22Rv1 (cell line): Measurements from ENCODE around the gene LOC128125822.

Source experiments
- H3K27ac ChIP-seq: fragments of 450-650 bp; 2 replicates; pipeline ENCODE4 v1.5.1; 2017
- ZFX ChIP-seq: fragments of 450-650 bp; IDR thresholded peaks from 2 replicates; pipeline ENCODE4 v1.6.1; 2017; ENCODE audit warnings: antibody characterized with exemption, borderline replicate concordance
- TF ChIP-seq, protein P1 (sequence below): fragments of 450-650 bp; IDR thresholded peaks from 2 replicates; pipeline ENCODE4 v1.5.1; 2017; ENCODE audit warnings: mild to moderate bottlenecking

Gene LOC128125822

DNA sequence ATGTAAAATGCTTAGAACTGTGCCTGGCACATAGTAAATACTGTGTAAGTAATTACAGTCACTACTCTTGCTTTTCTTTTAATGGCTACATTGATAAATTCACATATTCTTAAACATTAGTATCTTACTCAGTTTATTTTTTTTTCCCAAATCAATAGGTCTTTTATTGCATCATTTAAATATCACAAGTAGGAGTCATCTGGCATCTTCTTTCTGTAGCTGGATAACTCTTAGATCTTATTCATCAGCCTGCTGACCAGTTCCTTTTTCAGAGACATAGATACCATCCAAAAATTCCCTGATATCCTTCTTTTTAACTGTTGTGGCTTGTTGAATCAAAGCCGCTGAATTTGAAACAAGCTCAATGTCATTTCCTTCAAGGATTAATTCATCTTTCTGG lies 43.3 kb downstream of the LOC128125822 start:
- TF ChIP-seq, protein P1, sequence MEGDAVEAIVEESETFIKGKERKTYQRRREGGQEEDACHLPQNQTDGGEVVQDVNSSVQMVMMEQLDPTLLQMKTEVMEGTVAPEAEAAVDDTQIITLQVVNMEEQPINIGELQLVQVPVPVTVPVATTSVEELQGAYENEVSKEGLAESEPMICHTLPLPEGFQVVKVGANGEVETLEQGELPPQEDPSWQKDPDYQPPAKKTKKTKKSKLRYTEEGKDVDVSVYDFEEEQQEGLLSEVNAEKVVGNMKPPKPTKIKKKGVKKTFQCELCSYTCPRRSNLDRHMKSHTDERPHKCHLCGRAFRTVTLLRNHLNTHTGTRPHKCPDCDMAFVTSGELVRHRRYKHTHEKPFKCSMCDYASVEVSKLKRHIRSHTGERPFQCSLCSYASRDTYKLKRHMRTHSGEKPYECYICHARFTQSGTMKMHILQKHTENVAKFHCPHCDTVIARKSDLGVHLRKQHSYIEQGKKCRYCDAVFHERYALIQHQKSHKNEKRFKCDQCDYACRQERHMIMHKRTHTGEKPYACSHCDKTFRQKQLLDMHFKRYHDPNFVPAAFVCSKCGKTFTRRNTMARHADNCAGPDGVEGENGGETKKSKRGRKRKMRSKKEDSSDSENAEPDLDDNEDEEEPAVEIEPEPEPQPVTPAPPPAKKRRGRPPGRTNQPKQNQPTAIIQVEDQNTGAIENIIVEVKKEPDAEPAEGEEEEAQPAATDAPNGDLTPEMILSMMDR = no peak
- TF ChIP-seq ZFX = no peak
- no peak overlapping the region for H3K27ac ChIP-seq
